Measurements from ENCODE around the gene CT45A9. TPM values are rescaled to one million over a fixed set of nuclear protein-coding genes. Genes with fewer than 3 reads are reported as not detected.

Gene CT45A9
- not detected in 2 replicates for total RNA-seq

GRCh38 chrX:135871712-135872111, at the start of gene CT45A9:
CT45A9 (minus strand) TSS chrX:135871812; CDS start chrX:135868061, 3,751 bp downstream.

GRCh38 chrX:135893294-135893817, 21.7 kb upstream of the CT45A9 start, which contains the start of the genes CT45A10 and SAGE1:
CT45A10 (minus strand) TSS chrX:135893444; CDS start chrX:135885344, 8,100 bp downstream.
SAGE1 (plus strand) TSS chrX:135893716; CDS start chrX:135896243, 2,527 bp downstream.

GRCh38 chrX:135854438-135854837, 17.2 kb downstream of the CT45A9 start, which contains the start of gene CT45A8:
CT45A8 (minus strand) TSS chrX:135854538; CDS start chrX:135850783, 3,755 bp downstream.

GRCh38 chrX:135837180-135837579, 34.4 kb downstream of the CT45A9 start, which contains the start of gene CT45A7:
CT45A7 (minus strand) TSS chrX:135837280; CDS start chrX:135833533, 3,747 bp downstream.

DNA sequence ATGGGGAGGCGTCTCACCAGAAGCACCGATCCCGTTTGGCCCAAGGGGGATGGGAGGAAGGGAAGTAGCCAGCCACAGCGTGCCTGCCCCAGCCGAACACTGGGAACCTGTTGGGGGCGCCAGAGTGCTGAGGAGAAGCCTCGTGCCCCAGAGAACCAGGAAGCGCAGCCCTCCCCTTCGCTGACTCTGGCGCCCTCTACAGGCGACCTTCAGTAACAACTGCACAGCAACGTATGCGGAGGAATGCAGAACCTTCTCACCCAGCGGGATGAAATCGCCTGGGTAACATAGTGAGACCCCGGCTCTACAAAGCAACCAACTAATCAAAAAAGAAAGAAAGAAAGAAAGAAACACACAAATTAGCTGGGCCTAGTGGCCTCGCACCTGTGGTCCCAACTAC, 51.7 kb downstream of the CT45A9 start, which contains the start of gene CT45A2:
CT45A2 (minus strand) TSS at position 101 of the 400 bp plus-strand sequence. CDS start 3,747 bp downstream, outside the sequence.

Other genes starting within 250 kb of the CT45A9 start
- gene CT45A1, start 158.2 kb downstream of the CT45A9 start, total RNA-seq, result not detected in 2 replicates
- not detected in 2 replicates for gene CT45A3, start 103.6 kb downstream of the CT45A9 start, total RNA-seq
- not detected in 2 replicates for gene CT45A5, start 86.3 kb downstream of the CT45A9 start, total RNA-seq
- not detected in 2 replicates for gene CT45A6, start 69.0 kb downstream of the CT45A9 start, total RNA-seq
- gene CT45A2, start 51.8 kb downstream of the CT45A9 start, total RNA-seq, result not detected in 2 replicates
- gene CT45A7, start 34.5 kb downstream of the CT45A9 start, total RNA-seq, result not detected in 2 replicates
- not detected in 2 replicates for gene CT45A8, start 17.3 kb downstream of the CT45A9 start, total RNA-seq
- not detected in 2 replicates for gene CT45A10, start 21.6 kb upstream of the CT45A9 start, total RNA-seq
- not detected in 2 replicates for gene SAGE1, start 21.9 kb upstream of the CT45A9 start, total RNA-seq
- 15.9 and 16.4 TPM in 2 replicates for gene MMGT1, start 102.2 kb upstream of the CT45A9 start, total RNA-seq
- 11.8 and 16.9 TPM in 2 replicates for gene SLC9A6, start 113.6 kb upstream of the CT45A9 start, total RNA-seq

All from mammary microvascular endothelial cell (primary cell).